Calu3 (cell line): ENCODE data around the gene PDE6H. TPM values are rescaled to one million over a fixed set of nuclear protein-coding genes. Genes with fewer than 3 reads are reported as not detected.

Experiments
- BruUV-seq: library from RNA; stranded (reverse); fragments of 400-500 nt; replicated peaks from 2 replicates; lab custom pipeline; 2021; lab: Mats Ljungman, UMichigan
- CTCF ChIA-PET: fragments of 300-600 bp; sonication (Branson Sonifier 250); formaldehyde crosslinking; loops from one replicate; lab custom pipeline; 2022; ENCODE audit warnings: antibody characterized with exemption; lab: Charles Lee
- DNase-seq: peaks from one replicate; pipeline ENCODE4 v3.0.0; 2022
- H3K27ac Mint-ChIP-seq: one replicate; pipeline ENCODE4 v1.8.0; 2022; ENCODE audit warnings: mixed read lengths; ENCODE audit not compliant: unreplicated experiment
- H3K27me3 Mint-ChIP-seq: one replicate; pipeline ENCODE4 v1.8.0; 2022; ENCODE audit warnings: mixed read lengths; ENCODE audit not compliant: unreplicated experiment
- H3K36me3 Mint-ChIP-seq: one replicate; pipeline ENCODE4 v1.8.0; 2022; ENCODE audit warnings: mild to moderate bottlenecking, moderate library complexity, mixed read lengths; ENCODE audit not compliant: insufficient read depth, unreplicated experiment
- H3K4me1 Mint-ChIP-seq: one replicate; pipeline ENCODE4 v1.8.0; 2022; ENCODE audit warnings: mild to moderate bottlenecking, low read depth, mixed read lengths; ENCODE audit not compliant: unreplicated experiment
- H3K4me3 Mint-ChIP-seq: one replicate; pipeline ENCODE4 v1.8.0; 2022; ENCODE audit warnings: mild to moderate bottlenecking, low read depth, moderate library complexity, mixed read lengths; ENCODE audit not compliant: unreplicated experiment
- H3K9me3 Mint-ChIP-seq: one replicate; pipeline ENCODE4 v1.8.0; 2022; ENCODE audit warnings: low read depth, mixed read lengths; ENCODE audit not compliant: unreplicated experiment
- intact Hi-C: fragments of 100-400 bp; cut with micrococcal nuclease; formaldehyde crosslinking; loops from one replicate; pipeline ENCODE4 v1.10.0; 2022; ENCODE audit not compliant: unreplicated experiment
- total RNA-seq: library from RNA; stranded (reverse); gene quantifications from 2 replicates; pipeline ENCODE4 v1.2.3, GENCODE V29; 2022
- TF ChIP-seq, protein P1 (sequence below): fragments of 200-600 bp; IDR thresholded peaks from one replicate; pipeline ENCODE4 v1.8.0; 2022; ENCODE audit warnings: antibody characterized with exemption; ENCODE audit not compliant: unreplicated experiment

The PDE6H gene
- total RNA-seq, 1 experiment from 2014 or later, result not detected

DNA sequence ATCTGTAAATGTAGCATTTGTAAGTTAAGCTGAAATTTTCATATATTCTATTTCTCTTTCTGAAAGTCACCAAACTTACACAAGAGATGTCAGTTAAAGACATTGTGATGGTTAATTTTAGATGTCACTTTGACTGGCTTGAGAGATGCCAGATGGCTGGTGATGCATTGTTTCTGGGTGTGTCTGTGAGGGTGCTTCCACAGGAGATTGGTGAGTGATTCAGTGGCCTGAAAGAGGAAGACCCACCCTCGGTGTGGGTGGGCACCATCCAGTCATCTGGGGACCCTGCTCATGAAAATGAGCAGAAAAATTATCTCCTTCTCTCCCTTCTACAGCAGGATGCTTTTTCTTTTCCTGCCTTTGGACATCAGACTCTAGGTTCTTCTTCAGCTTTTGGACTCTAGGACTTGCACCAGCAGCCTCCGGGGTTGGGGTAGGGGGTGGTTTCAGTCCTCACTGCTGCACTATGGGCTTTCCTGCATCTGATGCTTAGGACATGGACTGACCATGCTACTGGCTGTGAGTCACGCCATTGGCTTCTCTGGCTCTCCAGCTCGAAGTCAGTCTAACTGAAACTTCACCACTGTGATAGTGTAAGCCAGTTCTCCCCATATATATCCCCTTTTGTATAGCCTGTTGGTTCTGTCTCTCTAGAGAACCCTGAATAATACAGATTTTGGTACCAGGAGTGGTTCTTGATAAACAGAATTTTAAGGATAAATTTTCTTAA, 20.9 kb downstream of the PDE6H start:
- CTCF ChIA-PET, result interaction anchor here (1.2 to 2.3 kb wide), 2 partner anchors 14 to 183 kb away, joined by 3 to 23 read pairs; no protein-coding TSS in a partner anchor
- TF ChIP-seq, protein P1, sequence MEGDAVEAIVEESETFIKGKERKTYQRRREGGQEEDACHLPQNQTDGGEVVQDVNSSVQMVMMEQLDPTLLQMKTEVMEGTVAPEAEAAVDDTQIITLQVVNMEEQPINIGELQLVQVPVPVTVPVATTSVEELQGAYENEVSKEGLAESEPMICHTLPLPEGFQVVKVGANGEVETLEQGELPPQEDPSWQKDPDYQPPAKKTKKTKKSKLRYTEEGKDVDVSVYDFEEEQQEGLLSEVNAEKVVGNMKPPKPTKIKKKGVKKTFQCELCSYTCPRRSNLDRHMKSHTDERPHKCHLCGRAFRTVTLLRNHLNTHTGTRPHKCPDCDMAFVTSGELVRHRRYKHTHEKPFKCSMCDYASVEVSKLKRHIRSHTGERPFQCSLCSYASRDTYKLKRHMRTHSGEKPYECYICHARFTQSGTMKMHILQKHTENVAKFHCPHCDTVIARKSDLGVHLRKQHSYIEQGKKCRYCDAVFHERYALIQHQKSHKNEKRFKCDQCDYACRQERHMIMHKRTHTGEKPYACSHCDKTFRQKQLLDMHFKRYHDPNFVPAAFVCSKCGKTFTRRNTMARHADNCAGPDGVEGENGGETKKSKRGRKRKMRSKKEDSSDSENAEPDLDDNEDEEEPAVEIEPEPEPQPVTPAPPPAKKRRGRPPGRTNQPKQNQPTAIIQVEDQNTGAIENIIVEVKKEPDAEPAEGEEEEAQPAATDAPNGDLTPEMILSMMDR, result no peak
- Mint-ChIP-seq H3K27ac (no peak overlapping the region), H3K9me3 (peaks cover 7% of the 10 kb centered on the region), H3K36me3 (no peaks in the 10 kb centered on the region), H3K27me3 (no peaks in the 10 kb centered on the region), H3K4me3 (no peak overlapping the region), H3K4me1 (peaks cover 16% of the 10 kb centered on the region)
- no TSS peak for BruUV-seq
- intact Hi-C loops, result loop anchor here (1.0 kb wide), 1 partner anchor 269 kb away; no protein-coding TSS in a partner anchor
- no peak for DNase-seq

GRCh38 chr12:14994610-14995009, 21.8 kb downstream of the PDE6H start:
- TF ChIP-seq, protein P1, result no peak

GRCh38 chr12:14995583-14996425, 23.0 kb downstream of the PDE6H start:
- intact Hi-C loops, result loop anchor here (1.0 to 5.0 kb wide), 4 partner anchors 151 to 226 kb away; partner anchors contain the start of gene RERG
- Mint-ChIP-seq H3K27ac (no peak overlapping the region), H3K36me3 (no peaks in the 10 kb centered on the region), H3K27me3 (no peaks in the 10 kb centered on the region), H3K9me3 (no peaks in the 10 kb centered on the region), H3K4me1 (peaks cover 28% of the 10 kb centered on the region), H3K4me3 (no peak overlapping the region)
- no peak for DNase-seq
- no TSS peak for BruUV-seq
- CTCF ChIA-PET, result interaction anchor here (0.7 to 2.3 kb wide), 14 partner anchors 8 to 251 kb away, joined by 3 to 23 read pairs (median 3); partner anchors contain the start of genes C12orf60, ERP27, RERG and WBP11
- TF ChIP-seq, protein P1, result peak; percentile 50

More at GRCh38 chr12:14994610-14995009, 21.8 kb downstream of the PDE6H start:
- no TSS peak for BruUV-seq
- peaks cover 5% of the 10 kb centered on the region for H3K9me3 Mint-ChIP-seq
- intact Hi-C loops, result loop anchor here (1.0 to 5.0 kb wide), 5 partner anchors 149 to 270 kb away; partner anchors contain the start of gene RERG
- DNase-seq, result no peak
- no peaks in the 10 kb centered on the region for H3K36me3 Mint-ChIP-seq
- H3K27me3 Mint-ChIP-seq, result no peaks in the 10 kb centered on the region
- no peak overlapping the region for H3K27ac Mint-ChIP-seq
- H3K4me1 Mint-ChIP-seq, result peaks cover 25% of the 10 kb centered on the region
- CTCF ChIA-PET, result interaction anchor here (1.9 to 2.3 kb wide), 2 partner anchors 184 to 191 kb away, joined by 6 to 23 read pairs; partner anchors contain the start of genes C12orf60 and WBP11
- H3K4me3 Mint-ChIP-seq, result no peak overlapping the region

GRCh38 chr12:14997998-14998397, 25.2 kb downstream of the PDE6H start:
- H3K27me3 Mint-ChIP-seq, result no peaks in the 10 kb centered on the region
- DNase-seq, result no peak
- H3K4me1 Mint-ChIP-seq, result peaks cover 25% of the 10 kb centered on the region
- no peak overlapping the region for H3K27ac Mint-ChIP-seq
- no TSS peak for BruUV-seq
- intact Hi-C loops, result loop anchor here (5.0 kb wide), 2 partner anchors 154 to 224 kb away; partner anchors contain the start of gene RERG
- TF ChIP-seq, protein P1, result no peak
- H3K36me3 Mint-ChIP-seq, result no peaks in the 10 kb centered on the region
- no peaks in the 10 kb centered on the region for H3K9me3 Mint-ChIP-seq
- CTCF ChIA-PET, result no interaction called here
- H3K4me3 Mint-ChIP-seq, result no peak overlapping the region
